ENCODE results near the gene CYGB. TPM values are rescaled to one million over a fixed set of nuclear protein-coding genes. Genes with fewer than 3 reads are reported as not detected.
"Not testable (repeated sequence)": the region's sequence is repeated elsewhere in the genome, so short reads cannot be mapped to it uniquely, and the experiment has no call there.

Gene CYGB
- polyA plus RNA-seq, 1 donor (not counting 4 experiments of a cell fraction or from before 2014, with no cell fraction given) = 10.3 TPM

- no peak for DNase-seq (ENCODE audit: low read depth, low spot score)
- no peak overlapping the region for H3K27ac ChIP-seq (ENCODE audit: control insufficient read depth, insufficient read depth, low read length)
- no peaks in the 10 kb centered on the region for H3K9me3 ChIP-seq (ENCODE audit: control insufficient read depth, low read depth, low read length)
- no peak overlapping the region for H3K9ac ChIP-seq (ENCODE audit: control insufficient read depth, extremely low read depth, insufficient read depth, low read length)
- H3K4me1 ChIP-seq (ENCODE audit: control insufficient read depth, extremely low read depth, insufficient read depth, low read length) = peaks cover 7% of the 10 kb centered on the region
- no peaks in the 10 kb centered on the region for H4K20me1 ChIP-seq (ENCODE audit: control insufficient read depth, extremely low read depth, insufficient read depth, low read length)
- H3K79me2 ChIP-seq (ENCODE audit: control insufficient read depth, insufficient read depth, low read length) = no peaks in the 10 kb centered on the region
- no peaks in the 10 kb centered on the region for H3K9me1 ChIP-seq (ENCODE audit: control insufficient read depth, extremely low read depth, insufficient read depth, low read length)
- dilution Hi-C loops (cut with MboI; ENCODE audit: extremely low pct_ligation_motif_present, low sequenced_read_pairs) = no loop called here
- FAIRE-seq = no peak
- H3K4me2 ChIP-seq (ENCODE audit: control insufficient read depth, extremely low read depth, insufficient read depth, low read depth, low read length) = no peak overlapping the region
- peaks cover 24% of the 10 kb centered on the region for H3K27me3 ChIP-seq (ENCODE audit: control insufficient read depth, extremely low read depth, insufficient read depth, low read length)
- no peak overlapping the region for H3K4me3 ChIP-seq (ENCODE audit: control insufficient read depth in 2 of 3, extremely low read depth in 1 of 3, insufficient read depth in 2 of 3, low read depth in 1 of 3, low read length in 3 of 3)
- TF ChIP-seq, protein P1, sequence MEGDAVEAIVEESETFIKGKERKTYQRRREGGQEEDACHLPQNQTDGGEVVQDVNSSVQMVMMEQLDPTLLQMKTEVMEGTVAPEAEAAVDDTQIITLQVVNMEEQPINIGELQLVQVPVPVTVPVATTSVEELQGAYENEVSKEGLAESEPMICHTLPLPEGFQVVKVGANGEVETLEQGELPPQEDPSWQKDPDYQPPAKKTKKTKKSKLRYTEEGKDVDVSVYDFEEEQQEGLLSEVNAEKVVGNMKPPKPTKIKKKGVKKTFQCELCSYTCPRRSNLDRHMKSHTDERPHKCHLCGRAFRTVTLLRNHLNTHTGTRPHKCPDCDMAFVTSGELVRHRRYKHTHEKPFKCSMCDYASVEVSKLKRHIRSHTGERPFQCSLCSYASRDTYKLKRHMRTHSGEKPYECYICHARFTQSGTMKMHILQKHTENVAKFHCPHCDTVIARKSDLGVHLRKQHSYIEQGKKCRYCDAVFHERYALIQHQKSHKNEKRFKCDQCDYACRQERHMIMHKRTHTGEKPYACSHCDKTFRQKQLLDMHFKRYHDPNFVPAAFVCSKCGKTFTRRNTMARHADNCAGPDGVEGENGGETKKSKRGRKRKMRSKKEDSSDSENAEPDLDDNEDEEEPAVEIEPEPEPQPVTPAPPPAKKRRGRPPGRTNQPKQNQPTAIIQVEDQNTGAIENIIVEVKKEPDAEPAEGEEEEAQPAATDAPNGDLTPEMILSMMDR (optimal IDR thresholded peaks at IDR 0.05 in 1 of 3, IDR thresholded peaks at IDR 0.05 in 1 of 3, conservative IDR thresholded peaks at IDR 0.05 in 1 of 3; ENCODE audit: extremely low read depth in 1 of 3, insufficient read depth in 2 of 3, low read length in 3 of 3) = no peak
- no peak for TF ChIP-seq EZH2 (IDR thresholded peaks at IDR 0.05; ENCODE audit: low read length)
- no peak overlapping the region for H2AFZ ChIP-seq (ENCODE audit: control insufficient read depth, low read length)
- no peaks in the 10 kb centered on the region for H3K36me3 ChIP-seq (ENCODE audit: control insufficient read depth in 2 of 2, extremely low read depth in 1 of 2, insufficient read depth in 2 of 2, low read length in 2 of 2)
Observed at GRCh38 chr17:76511668-76512365, 25.7 kb downstream of the CYGB start.

GRCh38 chr17:76510831-76511244 is 26.7 kb downstream of the CYGB start:
- Histone ChIP-seq H4K20me1 (ENCODE audit: control insufficient read depth, extremely low read depth, insufficient read depth, low read length) (no peaks in the 10 kb centered on the region), H3K27ac (ENCODE audit: control insufficient read depth, insufficient read depth, low read length) (no peak overlapping the region), H3K36me3 (ENCODE audit: control insufficient read depth in 2 of 2, extremely low read depth in 1 of 2, insufficient read depth in 2 of 2, low read length in 2 of 2) (no peaks in the 10 kb centered on the region), H3K4me2 (ENCODE audit: control insufficient read depth, extremely low read depth, insufficient read depth, low read depth, low read length) (no peak overlapping the region), H3K79me2 (ENCODE audit: control insufficient read depth, insufficient read depth, low read length) (no peaks in the 10 kb centered on the region), H2AFZ (ENCODE audit: control insufficient read depth, low read length) (no peak overlapping the region), H3K9me1 (ENCODE audit: control insufficient read depth, extremely low read depth, insufficient read depth, low read length) (no peaks in the 10 kb centered on the region), H3K27me3 (ENCODE audit: control insufficient read depth, extremely low read depth, insufficient read depth, low read length) (peaks cover 28% of the 10 kb centered on the region), H3K4me3 (ENCODE audit: control insufficient read depth in 2 of 3, extremely low read depth in 1 of 3, insufficient read depth in 2 of 3, low read depth in 1 of 3, low read length in 3 of 3) (no peak overlapping the region), H3K4me1 (ENCODE audit: control insufficient read depth, extremely low read depth, insufficient read depth, low read length) (peaks cover 11% of the 10 kb centered on the region), H3K9me3 (ENCODE audit: control insufficient read depth, low read depth, low read length) (no peaks in the 10 kb centered on the region), H3K9ac (ENCODE audit: control insufficient read depth, extremely low read depth, insufficient read depth, low read length) (no peak overlapping the region)
- DNase-seq (ENCODE audit: low read depth, low spot score) (no peak), FAIRE-seq (no peak)
- no peak for TF ChIP-seq EZH2 (IDR thresholded peaks at IDR 0.05; ENCODE audit: low read length)
- TF ChIP-seq, protein P1 (optimal IDR thresholded peaks at IDR 0.05 in 1 of 3, IDR thresholded peaks at IDR 0.05 in 1 of 3, conservative IDR thresholded peaks at IDR 0.05 in 1 of 3; ENCODE audit: extremely low read depth in 1 of 3, insufficient read depth in 2 of 3, low read length in 3 of 3) = no peak
- dilution Hi-C loops (cut with MboI; ENCODE audit: extremely low pct_ligation_motif_present, low sequenced_read_pairs) = no loop called here

DNA sequence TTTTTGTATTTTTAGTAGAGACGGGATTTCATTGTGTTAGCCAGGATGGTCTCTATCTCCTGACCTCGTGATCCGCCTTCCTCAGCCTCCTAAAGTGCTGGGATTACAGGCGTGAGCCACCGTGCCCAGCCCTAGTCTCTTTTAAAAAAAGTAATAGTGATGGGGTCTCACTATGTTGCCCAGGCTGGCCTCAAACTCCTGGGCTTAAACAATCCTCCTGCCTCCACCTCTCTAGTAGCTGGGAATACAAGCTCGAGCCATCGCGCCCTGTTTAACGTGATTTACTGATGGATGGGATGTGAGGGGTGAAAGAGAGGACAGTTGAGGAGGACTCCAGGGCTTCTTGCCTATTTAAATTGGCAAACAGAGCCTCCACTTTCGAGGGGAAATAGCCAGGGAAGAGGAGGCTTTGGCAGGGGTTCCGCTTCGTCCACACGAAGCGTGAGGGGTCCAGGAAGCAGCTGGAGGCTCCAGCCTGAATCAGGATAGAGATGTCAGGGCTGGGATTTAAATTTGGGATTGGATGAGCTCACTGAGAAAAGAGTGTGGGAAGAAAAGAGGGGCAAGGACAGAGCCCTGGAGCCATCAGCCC is 28.9 kb downstream of the CYGB start:
- H3K9ac ChIP-seq (ENCODE audit: control insufficient read depth, extremely low read depth, insufficient read depth, low read length); H3K27ac ChIP-seq (ENCODE audit: control insufficient read depth, insufficient read depth, low read length); dilution Hi-C loops (cut with MboI; ENCODE audit: extremely low pct_ligation_motif_present, low sequenced_read_pairs); H4K20me1 ChIP-seq (ENCODE audit: control insufficient read depth, extremely low read depth, insufficient read depth, low read length); H3K79me2 ChIP-seq (ENCODE audit: control insufficient read depth, insufficient read depth, low read length); H3K4me2 ChIP-seq (ENCODE audit: control insufficient read depth, extremely low read depth, insufficient read depth, low read depth, low read length); DNase-seq (ENCODE audit: low read depth, low spot score); H3K4me3 ChIP-seq (ENCODE audit: control insufficient read depth in 2 of 3, extremely low read depth in 1 of 3, insufficient read depth in 2 of 3, low read depth in 1 of 3, low read length in 3 of 3); H3K9me3 ChIP-seq (ENCODE audit: control insufficient read depth, low read depth, low read length); H2AFZ ChIP-seq (ENCODE audit: control insufficient read depth, low read length); FAIRE-seq; H3K4me1 ChIP-seq (ENCODE audit: control insufficient read depth, extremely low read depth, insufficient read depth, low read length); H3K9me1 ChIP-seq (ENCODE audit: control insufficient read depth, extremely low read depth, insufficient read depth, low read length); H3K36me3 ChIP-seq (ENCODE audit: control insufficient read depth in 2 of 2, extremely low read depth in 1 of 2, insufficient read depth in 2 of 2, low read length in 2 of 2): not testable (repeated sequence)
- peaks cover 28% of the 10 kb centered on the region for H3K27me3 ChIP-seq (ENCODE audit: control insufficient read depth, extremely low read depth, insufficient read depth, low read length)
